Measurements from ENCODE around the gene CHRFAM7A.
"Not testable (repeated sequence)": the region's sequence is repeated elsewhere in the genome, so short reads cannot be mapped to it uniquely, and the experiment has no call there.

DNA sequence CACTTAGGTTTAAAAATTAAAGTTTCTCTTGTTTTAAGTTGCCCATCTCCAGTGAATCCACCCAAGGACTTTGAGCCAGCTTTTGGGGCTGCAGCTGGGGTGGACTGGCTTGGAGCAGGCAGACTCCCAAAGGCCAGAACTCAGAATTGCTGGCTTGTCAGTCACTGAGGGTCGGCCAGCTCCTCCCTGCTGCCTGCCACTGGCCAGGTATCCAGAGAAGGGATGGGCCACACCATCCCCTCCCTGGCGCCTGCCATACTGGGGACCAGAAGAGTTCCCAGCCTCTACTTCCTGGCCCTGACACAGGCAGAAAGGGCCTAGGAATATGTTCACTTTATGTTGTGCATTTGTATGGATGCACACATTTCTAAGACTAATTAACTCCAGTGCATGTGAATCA lies 32.4 kb downstream of the CHRFAM7A start:
- TF ChIP-seq, protein P1, sequence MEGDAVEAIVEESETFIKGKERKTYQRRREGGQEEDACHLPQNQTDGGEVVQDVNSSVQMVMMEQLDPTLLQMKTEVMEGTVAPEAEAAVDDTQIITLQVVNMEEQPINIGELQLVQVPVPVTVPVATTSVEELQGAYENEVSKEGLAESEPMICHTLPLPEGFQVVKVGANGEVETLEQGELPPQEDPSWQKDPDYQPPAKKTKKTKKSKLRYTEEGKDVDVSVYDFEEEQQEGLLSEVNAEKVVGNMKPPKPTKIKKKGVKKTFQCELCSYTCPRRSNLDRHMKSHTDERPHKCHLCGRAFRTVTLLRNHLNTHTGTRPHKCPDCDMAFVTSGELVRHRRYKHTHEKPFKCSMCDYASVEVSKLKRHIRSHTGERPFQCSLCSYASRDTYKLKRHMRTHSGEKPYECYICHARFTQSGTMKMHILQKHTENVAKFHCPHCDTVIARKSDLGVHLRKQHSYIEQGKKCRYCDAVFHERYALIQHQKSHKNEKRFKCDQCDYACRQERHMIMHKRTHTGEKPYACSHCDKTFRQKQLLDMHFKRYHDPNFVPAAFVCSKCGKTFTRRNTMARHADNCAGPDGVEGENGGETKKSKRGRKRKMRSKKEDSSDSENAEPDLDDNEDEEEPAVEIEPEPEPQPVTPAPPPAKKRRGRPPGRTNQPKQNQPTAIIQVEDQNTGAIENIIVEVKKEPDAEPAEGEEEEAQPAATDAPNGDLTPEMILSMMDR (IDR thresholded peaks at IDR 0.05; ENCODE audit: borderline replicate concordance, extremely low read depth, low read length, poor library complexity, severe bottlenecking) = not testable (repeated sequence)
- TF ChIP-seq EZH2 (IDR thresholded peaks at IDR 0.05; ENCODE audit: borderline replicate concordance, low read depth, low read length, severe bottlenecking) = not testable (repeated sequence)
